ENCODE data around the gene RPP38. TPM values are rescaled to one million over a fixed set of nuclear protein-coding genes. Genes with fewer than 3 reads are reported as not detected.

The RPP38 gene, protein sequence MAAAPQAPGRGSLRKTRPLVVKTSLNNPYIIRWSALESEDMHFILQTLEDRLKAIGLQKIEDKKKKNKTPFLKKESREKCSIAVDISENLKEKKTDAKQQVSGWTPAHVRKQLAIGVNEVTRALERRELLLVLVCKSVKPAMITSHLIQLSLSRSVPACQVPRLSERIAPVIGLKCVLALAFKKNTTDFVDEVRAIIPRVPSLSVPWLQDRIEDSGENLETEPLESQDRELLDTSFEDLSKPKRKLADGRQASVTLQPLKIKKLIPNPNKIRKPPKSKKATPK
- total RNA-seq, result 10 to 100 TPM; 11.1 to 15.9 (median 13.4) TPM
- polyA plus RNA-seq, result 10 to 100 TPM; 15.7 to 24.9 (median 24.3) TPM
- long read RNA-seq, donor 1, partial matches to known transcripts, result 0 of 6 reads
- long read RNA-seq, donor 1, other reads (novel, unspliced or antisense), result 0 of 6 reads
- long read RNA-seq, donor 2, partial matches to known transcripts, result 14 of 18 reads
- long read RNA-seq, donor 2, other reads (novel, unspliced or antisense), result 0 of 18 reads
- long read RNA-seq, donor 3, partial matches to known transcripts, result 0 of 9 reads
- long read RNA-seq, donor 3, other reads (novel, unspliced or antisense), result 0 of 9 reads
- long read RNA-seq, donor 4, transcript RPP38-203 (2 exons, 1,030 nt), result minor isoform, 5 of 25 reads
- long read RNA-seq, donor 4, transcript RPP38-204 (3 exons, 1,296 nt), result major isoform, 10 of 25 reads
- long read RNA-seq, donor 4, partial matches to known transcripts, result 0 of 25 reads
- long read RNA-seq, donor 4, other reads (novel, unspliced or antisense), result 4 of 25 reads
- long read RNA-seq, donor 5, transcript RPP38-203 (2 exons, 1,030 nt), result major isoform, 9 of 21 reads
- long read RNA-seq, donor 5, transcript RPP38-204 (3 exons, 1,296 nt), result minor isoform, 8 of 21 reads
- long read RNA-seq, donor 5, partial matches to known transcripts, result 0 of 21 reads
- long read RNA-seq, donor 5, other reads (novel, unspliced or antisense), result 0 of 21 reads
- long read RNA-seq, donor 6, partial matches to known transcripts, result 0 of 11 reads
- long read RNA-seq, donor 6, other reads (novel, unspliced or antisense), result 1 of 11 reads
- long read RNA-seq, donor 7, partial matches to known transcripts, result 0 of 6 reads
- long read RNA-seq, donor 7, other reads (novel, unspliced or antisense), result 0 of 6 reads
- long read RNA-seq, donor 8, transcript RPP38-203 (2 exons, 1,030 nt), result major isoform, 7 of 26 reads
- long read RNA-seq, donor 8, transcript RPP38-204 (3 exons, 1,296 nt), result minor isoform, 6 of 26 reads
- long read RNA-seq, donor 8, partial matches to known transcripts, result 11 of 26 reads
- long read RNA-seq, donor 8, other reads (novel, unspliced or antisense), result 0 of 26 reads
- long read RNA-seq, donor 9, transcript RPP38-203 (2 exons, 1,030 nt), result major isoform, 5 of 12 reads
- long read RNA-seq, donor 9, partial matches to known transcripts, result 0 of 12 reads
- long read RNA-seq, donor 9, other reads (novel, unspliced or antisense), result 0 of 12 reads
- long read RNA-seq, donor 10, partial matches to known transcripts, result 0 of 9 reads
- long read RNA-seq, donor 10, other reads (novel, unspliced or antisense), result 0 of 9 reads

DNA sequence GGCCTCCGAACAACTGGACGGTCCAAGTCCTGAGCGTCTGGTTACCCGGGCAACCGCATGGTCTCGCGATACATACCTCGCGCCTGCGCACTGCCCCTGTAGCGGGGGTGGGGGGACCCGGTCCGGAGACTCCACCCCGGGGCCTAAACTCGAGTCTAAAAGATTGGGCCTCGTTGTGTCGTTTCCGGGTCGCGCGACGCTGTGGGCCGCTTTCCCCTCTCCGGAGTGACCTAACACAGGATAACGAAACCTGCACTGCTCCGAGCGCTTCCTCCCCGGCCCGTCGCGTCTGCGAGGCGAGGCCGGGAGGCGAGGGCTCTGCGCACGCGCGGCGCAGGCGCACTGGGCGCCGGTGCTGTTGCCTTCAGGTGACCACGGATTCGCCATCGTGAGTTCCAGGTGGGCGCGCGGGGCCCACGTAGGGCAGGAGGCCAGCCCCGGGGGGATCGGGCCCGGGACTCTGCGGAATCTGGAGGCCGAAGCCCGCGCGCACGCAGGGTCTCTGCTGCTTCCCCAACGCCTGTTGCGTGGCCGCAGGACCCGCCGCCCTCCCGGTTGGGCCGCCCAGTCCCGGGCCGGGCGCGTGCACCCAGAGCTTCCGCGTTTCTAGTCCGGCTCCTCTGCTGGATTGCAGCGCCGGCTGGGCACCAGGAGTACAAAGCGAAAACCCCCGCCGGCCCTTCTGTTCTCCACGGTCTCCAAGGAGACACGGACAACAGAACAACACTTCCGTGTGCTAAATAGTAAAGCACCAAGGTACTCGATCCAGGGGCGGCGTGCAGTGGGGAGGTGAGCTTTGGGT lies at the start of gene RPP38:
RPP38 (plus strand) TSS at position 345 of the 802 bp plus-strand sequence. CDS start 5,960 bp downstream, outside the sequence.
- TF ChIP-seq POLR2A (IDR thresholded peaks at IDR 0.05) (peak in 1 of 2 donors; percentile 70), CTCF (IDR thresholded peaks at IDR 0.05) (no peak)
- Histone ChIP-seq H3K36me3 (replicated peaks in 1 of 2) (peaks cover 0 to under 1% of the 10 kb centered on the region in 2 donors), H3K27ac (peak within 1 kb of the TSS; percentile 92 to 99 (median 95)), H3K4me1 (replicated peaks in 1 of 2) (peaks cover 9 to 29% of the 10 kb centered on the region in 2 donors), H3K4me3 (peak within 1 kb of the TSS; percentile 31 to 98 (median 86)), H3K27me3 (no peaks in the 10 kb centered on the region), H3K9me3 (replicated peaks in 1 of 3) (no peaks in the 10 kb centered on the region)
- intact Hi-C loops (cut with DNase I), result no loop called here
- 0 to 1% (median 0%) methylated on average over 11 to 84 of the region's 84 CpGs for WGBS, 4 donors
- DNase-seq, result peak; percentile 97 to 99 (median 98)

DNA sequence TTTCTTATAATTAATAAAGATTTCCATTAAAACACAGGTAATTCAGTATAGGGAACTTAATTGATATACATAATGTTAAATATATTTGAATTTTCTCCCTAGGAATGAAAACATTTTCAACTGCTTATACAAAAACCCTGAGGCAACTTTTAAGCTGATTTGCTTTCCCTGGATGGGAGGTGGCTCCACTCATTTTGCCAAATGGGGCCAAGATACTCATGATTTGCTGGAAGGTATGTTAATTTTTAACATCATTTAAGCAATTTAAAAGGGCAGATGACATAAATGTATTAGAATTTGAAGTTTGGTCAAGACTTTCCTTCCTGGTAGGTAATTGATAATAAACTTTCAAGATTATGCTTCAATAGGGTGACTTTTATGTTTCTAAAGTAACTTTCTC lies 47.6 kb upstream of the RPP38 start:
- no peak for TF ChIP-seq POLR2A (IDR thresholded peaks at IDR 0.05)
- TF ChIP-seq CTCF (IDR thresholded peaks at IDR 0.05), result no peak
- no peaks in the 10 kb centered on the region for H3K36me3 ChIP-seq (replicated peaks in 1 of 2)
- intact Hi-C loops (cut with DNase I), result no loop called here
- no peak overlapping the region for H3K4me3 ChIP-seq
- DNase-seq, result no peak
- no peaks in the 10 kb centered on the region for H3K27me3 ChIP-seq
- no peaks in the 10 kb centered on the region for H3K9me3 ChIP-seq (replicated peaks in 1 of 3)
- no peaks in the 10 kb centered on the region for H3K4me1 ChIP-seq (replicated peaks in 1 of 2)
- no peak overlapping the region for H3K27ac ChIP-seq

DNA sequence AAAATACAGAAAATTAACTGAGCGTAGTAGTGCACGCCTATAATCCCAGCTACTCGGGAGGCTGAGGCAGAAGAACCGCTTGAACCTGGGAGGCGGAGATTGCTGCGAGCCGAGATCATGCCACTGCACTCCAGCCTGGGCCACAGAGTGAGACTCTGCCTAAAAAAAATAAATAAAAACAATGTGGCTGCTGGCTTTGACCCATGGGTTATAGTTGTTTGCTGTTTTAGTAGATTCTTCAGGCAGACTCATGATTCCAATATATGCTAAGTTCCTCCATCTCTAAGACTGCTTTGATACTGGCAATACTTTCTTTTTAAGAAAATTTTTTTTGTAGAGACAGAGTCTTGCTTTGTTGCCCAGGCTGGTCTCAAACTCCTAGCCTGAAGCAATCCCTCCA lies 45.0 kb upstream of the RPP38 start:
- DNase-seq, result no peak
- WGBS, 4 donors, result 73 to 90% (median 81%) methylated on average over 7 of the region's 7 CpGs
- intact Hi-C loops (cut with DNase I), result no loop called here
- Histone ChIP-seq H3K9me3 (replicated peaks in 1 of 3) (no peaks in the 10 kb centered on the region), H3K27ac (no peak overlapping the region), H3K36me3 (replicated peaks in 1 of 2) (no peaks in the 10 kb centered on the region), H3K27me3 (no peaks in the 10 kb centered on the region), H3K4me1 (replicated peaks in 1 of 2) (no peaks in the 10 kb centered on the region), H3K4me3 (no peak overlapping the region)
- TF ChIP-seq POLR2A (IDR thresholded peaks at IDR 0.05), result no peak
- TF ChIP-seq CTCF (IDR thresholded peaks at IDR 0.05), result no peak
